ENCODE results near the gene YWHAB.

YWHAB gene

GRCh38 chr20:44841955-44842354, 43.5 kb upstream of the YWHAB start:
- H3K4me3 ChIP-seq (ENCODE audit: low read depth, low read length) = no peak overlapping the region
- DNase-seq (ENCODE audit: low read depth) = no peak
- no peak for TF ChIP-seq CTCF (IDR thresholded peaks at IDR 0.05; ENCODE audit: control insufficient read depth, extremely low read depth, insufficient read depth)

DNA sequence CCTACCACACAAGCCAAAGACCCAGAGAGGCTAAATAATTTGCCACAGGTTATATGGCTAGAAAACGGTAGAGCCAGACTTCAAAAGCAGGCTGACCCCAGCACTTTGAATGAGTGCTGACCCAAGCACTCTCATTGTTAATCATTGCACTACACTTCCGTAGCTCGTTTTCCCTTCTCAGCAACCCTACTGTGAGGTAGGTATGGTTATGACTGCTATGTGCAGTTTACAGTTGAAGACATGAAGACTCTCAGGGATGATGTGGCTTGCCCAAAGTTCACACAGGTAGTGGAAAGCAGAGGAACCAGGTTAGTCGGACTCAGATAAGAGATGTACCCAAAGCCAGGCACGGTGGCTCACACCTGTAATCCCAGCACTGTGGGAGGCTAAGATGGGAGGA, 41.6 kb upstream of the YWHAB start:
- TF ChIP-seq CTCF (IDR thresholded peaks at IDR 0.05; ENCODE audit: control insufficient read depth, extremely low read depth, insufficient read depth) = no peak
- DNase-seq (ENCODE audit: low read depth) = no peak

GRCh38 chr20:44848254-44849015, 37.1 kb upstream of the YWHAB start:
- no peak for TF ChIP-seq CTCF (IDR thresholded peaks at IDR 0.05; ENCODE audit: control insufficient read depth, extremely low read depth, insufficient read depth)
- DNase-seq (ENCODE audit: low read depth) = no peak
- no peak overlapping the region for H3K4me3 ChIP-seq (ENCODE audit: low read depth, low read length)

More for the DNA sequence above, 41.6 kb upstream of the YWHAB start:
- H3K4me3 ChIP-seq (ENCODE audit: low read depth, low read length) = no peak overlapping the region

- peak; percentile 32 for TF ChIP-seq CTCF (IDR thresholded peaks at IDR 0.05; ENCODE audit: control insufficient read depth, extremely low read depth, insufficient read depth)
- H3K4me3 ChIP-seq (ENCODE audit: low read depth, low read length) = no peak overlapping the region
- no peak for DNase-seq (ENCODE audit: low read depth)
Observed at GRCh38 chr20:44849703-44850102, 35.8 kb upstream of the YWHAB start.

DNA sequence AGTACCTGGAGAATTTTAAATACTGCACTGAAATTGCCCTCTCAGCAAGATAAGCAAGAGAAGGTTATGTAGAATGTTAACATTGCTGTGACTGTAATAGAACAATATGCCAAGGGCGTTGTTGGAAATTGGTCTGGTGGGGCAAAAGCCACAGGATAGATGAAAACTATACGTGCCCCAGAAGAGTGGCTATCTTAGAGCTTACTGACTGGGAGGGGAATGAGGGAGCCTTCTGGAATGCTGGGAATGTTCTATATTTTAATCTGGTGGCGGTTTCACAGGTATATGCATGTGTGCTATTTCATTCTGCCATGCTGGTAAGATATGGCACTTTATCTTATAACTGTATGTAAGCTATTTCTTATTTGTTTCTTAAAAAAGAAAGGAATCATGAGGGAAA, 35.2 kb upstream of the YWHAB start:
- TF ChIP-seq CTCF (IDR thresholded peaks at IDR 0.05; ENCODE audit: control insufficient read depth, extremely low read depth, insufficient read depth) = no peak
- DNase-seq (ENCODE audit: low read depth) = no peak

GRCh38 chr20:44850837-44851236, 34.7 kb upstream of the YWHAB start:
- TF ChIP-seq CTCF (IDR thresholded peaks at IDR 0.05; ENCODE audit: control insufficient read depth, extremely low read depth, insufficient read depth) = no peak
- H3K4me3 ChIP-seq (ENCODE audit: low read depth, low read length) = no peak overlapping the region
- no peak for DNase-seq (ENCODE audit: low read depth)

More for the DNA sequence above, 35.2 kb upstream of the YWHAB start:
- no peak overlapping the region for H3K4me3 ChIP-seq (ENCODE audit: low read depth, low read length)

DNA sequence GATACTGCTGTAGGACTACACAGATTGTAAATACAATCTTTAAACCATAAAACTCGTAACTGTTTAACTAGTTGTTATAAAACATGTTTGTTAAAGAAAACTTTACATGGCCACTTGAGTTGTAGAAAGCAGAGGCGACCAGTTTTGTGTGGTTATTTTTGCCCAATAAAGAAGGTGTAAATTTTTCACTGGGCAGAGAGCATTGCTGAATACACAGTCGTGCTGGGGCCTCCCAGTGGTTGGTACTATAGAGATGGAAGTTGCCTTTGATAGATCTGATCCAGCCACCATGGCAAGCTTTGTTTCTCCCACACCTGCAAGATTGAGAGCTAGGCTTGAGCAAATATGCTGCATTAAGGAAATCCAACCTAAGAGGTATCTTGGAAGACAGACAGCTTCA, 34.0 kb upstream of the YWHAB start:
- peak; percentile 47 for TF ChIP-seq CTCF (IDR thresholded peaks at IDR 0.05; ENCODE audit: control insufficient read depth, extremely low read depth, insufficient read depth)
- no peak overlapping the region for H3K4me3 ChIP-seq (ENCODE audit: low read depth, low read length)
- peak; percentile 85 for DNase-seq (ENCODE audit: low read depth)
